Natural killer cell (primary cell): Measurements from ENCODE around the gene TMEM150A. TPM values are rescaled to one million over a fixed set of nuclear protein-coding genes. Genes with fewer than 3 reads are reported as not detected.

ENCODE experiments used
- ATAC-seq, 3 donors: fragments of 150-1000 bp in 2 of 3; fragments of 200-7000 bp in 1 of 3; cut with Tn5 transposase; 1 replicate in 1 of 3; 2 replicates in 2 of 3; pipeline ENCODE4 v1.10.0; 2021; ENCODE audit warnings: mild to moderate bottlenecking in 2 of 3, moderate library complexity in 2 of 3
- DNase-seq, 2 donors: peaks; one replicate each; pipeline versions ENCODE4 v3.0.0 to v3.0.0-alpha.2; 2013 to 2021; ENCODE audit warnings: mixed read lengths in 1 of 2
- H3K27ac ChIP-seq: one replicate; pipeline ENCODE4 v1.5.1; 2013; ENCODE audit warnings: mild to moderate bottlenecking, low read length
- H3K27me3 ChIP-seq: one replicate; pipeline ENCODE4 v1.6.1; 2013; ENCODE audit warnings: low read length; ENCODE audit not compliant: control insufficient read depth, insufficient read depth
- H3K36me3 ChIP-seq: one replicate; pipeline ENCODE4 v1.6.1; 2013; ENCODE audit warnings: low read length; ENCODE audit not compliant: control insufficient read depth, insufficient read depth
- H3K4me1 ChIP-seq: one replicate; pipeline ENCODE4 v1.6.1; 2013; ENCODE audit warnings: low read length; ENCODE audit not compliant: control insufficient read depth, insufficient read depth
- H3K4me3 ChIP-seq: one replicate; pipeline ENCODE4 v1.5.1; 2013; ENCODE audit warnings: low read length
- H3K9me3 ChIP-seq: one replicate; pipeline ENCODE4 v1.6.1; 2013; ENCODE audit warnings: low read length; ENCODE audit not compliant: control insufficient read depth, insufficient read depth
- H3K27ac Mint-ChIP-seq, 2 donors: one replicate each; pipeline ENCODE4 v1.8.0; 2022; ENCODE audit warnings: mild to moderate bottlenecking in 2 of 2, mixed read lengths in 2 of 2, moderate library complexity in 1 of 2
- H3K27me3 Mint-ChIP-seq, 2 donors: one replicate each; pipeline ENCODE4 v1.8.0; 2022; ENCODE audit warnings: low read depth in 2 of 2, mixed read lengths in 2 of 2
- H3K36me3 Mint-ChIP-seq: one replicate; pipeline ENCODE4 v1.8.0; 2022; ENCODE audit warnings: mixed read lengths
- H3K4me1 Mint-ChIP-seq, 2 donors: one replicate each; pipeline ENCODE4 v1.8.0; 2022; ENCODE audit warnings: mixed read lengths in 2 of 2
- H3K4me3 Mint-ChIP-seq: one replicate; pipeline ENCODE4 v1.8.0; 2022; ENCODE audit warnings: mild to moderate bottlenecking, moderate library complexity, mixed read lengths
- H3K9me3 Mint-ChIP-seq, 2 donors: one replicate each; pipeline ENCODE4 v1.8.0; 2022; ENCODE audit warnings: mixed read lengths in 2 of 2
- WGBS: methylation state at CpG from one replicate; pipeline ENCODE4 v1.1.7; 2013; ENCODE audit warnings: missing lambda C conversion rate; ENCODE audit not compliant: insufficient coverage; 5-methylcytosine and 5-hydroxymethylcytosine counted together
- intact Hi-C: fragments of 100-400 bp; cut with micrococcal nuclease; formaldehyde crosslinking; loops from one replicate; pipeline ENCODE4 v1.14.2; 2022
- total RNA-seq, 4 donors: library from RNA; stranded (reverse); fragments of 120-200 nt in 1 of 4; gene quantifications; one replicate each; pipeline versions ENCODE4 v1.2.3 to v1.2.4, GENCODE V29; 2013 to 2022
- TF ChIP-seq, protein P1 (sequence below): fragments of 200-600 bp; IDR thresholded peaks from one replicate; pipeline ENCODE4 v1.8.0; 2022; ENCODE audit warnings: antibody characterized with exemption

TMEM150A gene
- total RNA-seq, 3 donors from 2014 or later (not counting 1 experiment from before 2014, with no cell fraction given) = 10.4 to 13.3 (median 10.9) TPM

GRCh38 chr2:85580206-85580605 lies 22.3 kb downstream of the TMEM150A start:
- TF ChIP-seq, protein P1, sequence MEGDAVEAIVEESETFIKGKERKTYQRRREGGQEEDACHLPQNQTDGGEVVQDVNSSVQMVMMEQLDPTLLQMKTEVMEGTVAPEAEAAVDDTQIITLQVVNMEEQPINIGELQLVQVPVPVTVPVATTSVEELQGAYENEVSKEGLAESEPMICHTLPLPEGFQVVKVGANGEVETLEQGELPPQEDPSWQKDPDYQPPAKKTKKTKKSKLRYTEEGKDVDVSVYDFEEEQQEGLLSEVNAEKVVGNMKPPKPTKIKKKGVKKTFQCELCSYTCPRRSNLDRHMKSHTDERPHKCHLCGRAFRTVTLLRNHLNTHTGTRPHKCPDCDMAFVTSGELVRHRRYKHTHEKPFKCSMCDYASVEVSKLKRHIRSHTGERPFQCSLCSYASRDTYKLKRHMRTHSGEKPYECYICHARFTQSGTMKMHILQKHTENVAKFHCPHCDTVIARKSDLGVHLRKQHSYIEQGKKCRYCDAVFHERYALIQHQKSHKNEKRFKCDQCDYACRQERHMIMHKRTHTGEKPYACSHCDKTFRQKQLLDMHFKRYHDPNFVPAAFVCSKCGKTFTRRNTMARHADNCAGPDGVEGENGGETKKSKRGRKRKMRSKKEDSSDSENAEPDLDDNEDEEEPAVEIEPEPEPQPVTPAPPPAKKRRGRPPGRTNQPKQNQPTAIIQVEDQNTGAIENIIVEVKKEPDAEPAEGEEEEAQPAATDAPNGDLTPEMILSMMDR = no peak
- Mint-ChIP-seq H3K4me1 (peaks cover 42 to 55% of the 10 kb centered on the region in 2 donors), H3K27ac (peak overlapping the region in 1 of 2 donors; percentile 86), H3K4me3 (peak overlapping the region; percentile 61), H3K9me3 (no peaks in the 10 kb centered on the region), H3K27me3 (no peaks in the 10 kb centered on the region), H3K36me3 (no peaks in the 10 kb centered on the region)
- H3K4me1 ChIP-seq = peaks cover 50% of the 10 kb centered on the region
- WGBS = 93% methylated on average over 3 of the region's 3 CpGs
- intact Hi-C loops = no loop called here
- no peaks in the 10 kb centered on the region for H3K9me3 ChIP-seq
- no peak for DNase-seq
- no peaks in the 10 kb centered on the region for H3K27me3 ChIP-seq
- ATAC-seq = no peak
- no peak overlapping the region for H3K4me3 ChIP-seq
- peaks cover 16% of the 10 kb centered on the region for H3K36me3 ChIP-seq
- no peak overlapping the region for H3K27ac ChIP-seq

GRCh38 chr2:85579266-85579935 lies 23.1 kb downstream of the TMEM150A start:
- DNase-seq (no peak), ATAC-seq (no peak)
- no peaks in the 10 kb centered on the region for H3K27me3 ChIP-seq
- peaks cover 36 to 49% of the 10 kb centered on the region in 2 donors for H3K4me1 Mint-ChIP-seq
- no peaks in the 10 kb centered on the region for H3K36me3 Mint-ChIP-seq
- 67% methylated on average over 6 of the region's 6 CpGs for WGBS
- peak overlapping the region; percentile 86 to 95 for H3K27ac Mint-ChIP-seq
- H3K9me3 ChIP-seq = no peaks in the 10 kb centered on the region
- H3K27ac ChIP-seq = peak overlapping the region; percentile 77
- TF ChIP-seq, protein P1 = no peak
- H3K36me3 ChIP-seq = peaks cover 16% of the 10 kb centered on the region
- peaks cover 41% of the 10 kb centered on the region for H3K4me1 ChIP-seq
- no peaks in the 10 kb centered on the region for H3K27me3 Mint-ChIP-seq
- intact Hi-C loops = no loop called here
- no peaks in the 10 kb centered on the region for H3K9me3 Mint-ChIP-seq
- H3K4me3 Mint-ChIP-seq = peak overlapping the region; percentile 93
- H3K4me3 ChIP-seq = peak overlapping the region; percentile 5

- Histone ChIP-seq H3K27ac (peak overlapping the region; percentile 77), H3K27me3 (no peaks in the 10 kb centered on the region), H3K9me3 (no peaks in the 10 kb centered on the region), H3K4me1 (peaks cover 35% of the 10 kb centered on the region), H3K36me3 (peaks cover 16% of the 10 kb centered on the region), H3K4me3 (peak overlapping the region; percentile 70)
- Mint-ChIP-seq H3K27me3 (no peaks in the 10 kb centered on the region), H3K4me3 (peak overlapping the region; percentile 93), H3K27ac (peak overlapping the region; percentile 86 to 95), H3K36me3 (no peaks in the 10 kb centered on the region), H3K9me3 (no peaks in the 10 kb centered on the region), H3K4me1 (peaks cover 31 to 43% of the 10 kb centered on the region in 2 donors)
- whole genome bisulfite sequencing = 10% methylated on average over 19 of the region's 19 CpGs
- TF ChIP-seq, protein P1 = no peak
- peak; percentile 28 to 46 for DNase-seq
- intact Hi-C loops = no loop called here
- ATAC-seq = peak; percentile 52 to 68 (median 63)
These were observed 24.0 kb downstream of the TMEM150A start for GRCh38 chr2:85578243-85579180.
